Measurements from ENCODE around the gene FGD6. TPM values are rescaled to one million over a fixed set of nuclear protein-coding genes. Genes with fewer than 3 reads are reported as not detected.

The FGD6 gene
- total RNA-seq, 1 experiment from 2014 or later: 28.3 TPM

DNA sequence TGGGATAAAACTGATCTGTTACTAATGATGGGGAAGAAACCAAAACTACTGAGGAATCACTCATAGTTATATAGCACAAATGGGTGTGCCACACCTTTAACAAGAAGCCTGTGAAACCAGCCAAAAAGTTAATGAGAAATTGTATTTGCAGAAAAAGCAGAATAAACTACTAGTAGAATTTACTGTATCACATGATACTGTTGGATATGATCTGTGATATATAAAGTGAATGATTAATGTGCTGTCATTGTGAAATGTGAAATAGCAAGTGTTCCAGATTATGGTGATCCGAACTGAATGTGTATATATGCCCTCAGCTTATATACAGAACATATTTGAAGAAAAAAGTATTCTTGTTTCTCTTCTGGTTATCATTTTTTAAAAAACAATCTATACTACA is 30.8 kb upstream of the FGD6 start:
- H3K9me3 ChIP-seq (ENCODE audit: control insufficient read depth, insufficient read depth, low read depth, low read length): no peaks in the 10 kb centered on the region
- H3K27me3 ChIP-seq (ENCODE audit: control insufficient read depth, insufficient read depth, low read length): no peaks in the 10 kb centered on the region
- no TSS peak for BruUV-seq (replicated peaks)
- CTCF ChIA-PET: no interaction called here
- POLR2A ChIA-PET: no interaction called here
- no peak overlapping the region for H3K27ac ChIP-seq (ENCODE audit: low read length)
- peaks cover 7% of the 10 kb centered on the region for H3K36me3 ChIP-seq (ENCODE audit: control insufficient read depth, insufficient read depth, low read length)
- no peak for ATAC-seq
- peaks cover 2% of the 10 kb centered on the region; the same call in 1 of the 2 replicates for H3K4me1 ChIP-seq (ENCODE audit: control insufficient read depth, insufficient read depth, low read length)
- intact Hi-C loops (cut with micrococcal nuclease; ENCODE audit: unreplicated experiment) (no loop called here), in situ Hi-C loops (cut with HindIII; ENCODE audit: low pct_unique_long_range_greater_than_20kb, low sequenced_read_pairs) (no loop called here)
- no peak for DNase-seq (ENCODE audit: low read depth, low spot score)
- no peak overlapping the region for H3K4me3 ChIP-seq (ENCODE audit: low read depth in 2 of 2, low read length in 2 of 2)
- TF ChIP-seq SIN3A (IDR thresholded peaks at IDR 0.05; ENCODE audit: borderline replicate concordance, insufficient read depth, low read depth, low read length): no peak
- TF ChIP-seq CTCF (IDR thresholded peaks at IDR 0.05): no peak
- no peak for TF ChIP-seq TCF7L2 (IDR thresholded peaks at IDR 0.05; ENCODE audit: low read depth, low read length)
- no peak for TF ChIP-seq POLR2AphosphoS5 (IDR thresholded peaks at IDR 0.05; ENCODE audit: low read depth, low read length)
- TF ChIP-seq REST (IDR thresholded peaks at IDR 0.05; ENCODE audit: insufficient read depth in 1 of 2, low read depth in 2 of 2, low read length in 1 of 2): no peak

DNA sequence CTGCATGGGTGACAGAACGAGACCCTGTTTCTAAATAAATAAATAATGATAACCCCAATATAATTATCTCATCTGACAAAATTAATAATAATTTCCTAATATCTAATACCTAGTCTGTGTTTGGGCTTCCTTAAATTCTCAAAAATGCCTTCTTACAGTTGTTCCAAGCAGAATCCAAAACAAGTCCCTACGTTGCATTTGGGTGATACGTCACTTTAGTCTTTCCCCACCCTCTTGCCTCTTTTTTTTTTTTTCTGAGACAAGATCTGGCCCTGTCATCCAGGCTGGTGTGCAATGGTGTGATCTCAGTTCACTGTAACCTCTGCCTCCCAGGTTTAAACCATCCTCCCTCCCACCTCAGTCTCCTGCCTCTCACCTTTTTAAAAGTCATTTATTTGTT is 27.1 kb upstream of the FGD6 start:
- no peaks in the 10 kb centered on the region for H3K9me3 ChIP-seq (ENCODE audit: control insufficient read depth, insufficient read depth, low read depth, low read length)
- in situ Hi-C loops (cut with HindIII; ENCODE audit: low pct_unique_long_range_greater_than_20kb, low sequenced_read_pairs) (no loop called here), intact Hi-C loops (cut with micrococcal nuclease; ENCODE audit: unreplicated experiment) (no loop called here)
- H3K27ac ChIP-seq (ENCODE audit: low read length): no peak overlapping the region
- ATAC-seq (no peak), DNase-seq (ENCODE audit: low read depth, low spot score) (no peak)
- ChIA-PET CTCF (no interaction called here), POLR2A (no interaction called here)
- no TSS peak for BruUV-seq (replicated peaks)
- no peak overlapping the region for H3K4me3 ChIP-seq (ENCODE audit: low read depth in 2 of 2, low read length in 2 of 2)
- TF ChIP-seq REST (IDR thresholded peaks at IDR 0.05; ENCODE audit: insufficient read depth in 1 of 2, low read depth in 2 of 2, low read length in 1 of 2): no peak
- no peak for TF ChIP-seq SIN3A (IDR thresholded peaks at IDR 0.05; ENCODE audit: borderline replicate concordance, insufficient read depth, low read depth, low read length)
- no peak for TF ChIP-seq TCF7L2 (IDR thresholded peaks at IDR 0.05; ENCODE audit: low read depth, low read length)
- no peak for TF ChIP-seq CTCF (IDR thresholded peaks at IDR 0.05)
- no peak for TF ChIP-seq POLR2AphosphoS5 (IDR thresholded peaks at IDR 0.05; ENCODE audit: low read depth, low read length)
- H3K27me3 ChIP-seq (ENCODE audit: control insufficient read depth, insufficient read depth, low read length): no peaks in the 10 kb centered on the region
- H3K4me1 ChIP-seq (ENCODE audit: control insufficient read depth, insufficient read depth, low read length): no peaks in the 10 kb centered on the region; the same call in 1 of the 2 replicates
- H3K36me3 ChIP-seq (ENCODE audit: control insufficient read depth, insufficient read depth, low read length): no peaks in the 10 kb centered on the region

Measured in Panc1 (cell line).